Sigmoid colon (tissue), 7 donors: ENCODE results near the gene MARS1. TPM values are rescaled to one million over a fixed set of nuclear protein-coding genes. Genes with fewer than 3 reads are reported as not detected.
A peak's percentile ranks its signal among the peaks of the same experiment; 100 is the strongest.
"Not testable (repeated sequence)": the region's sequence is repeated elsewhere in the genome, so short reads cannot be mapped to it uniquely, and the experiment has no call there.

ENCODE experiments used
- DNase-seq: peaks from one replicate; pipeline ENCODE4 v3.0.0-alpha.2; 2019
- H3K27ac ChIP-seq, 4 donors: fragments of 200-600 bp; sonication (generic); one replicate each; pipeline ENCODE4 v1.5.1; 2016 to 2019; ENCODE audit warnings: mild to moderate bottlenecking in 1 of 4
- H3K27me3 ChIP-seq, 3 donors: fragments of 200-600 bp; sonication (generic); one replicate each; pipeline ENCODE4 v1.5.1; 2019; ENCODE audit warnings: mild to moderate bottlenecking in 1 of 3
- H3K36me3 ChIP-seq, 4 donors: fragments of 200-600 bp; sonication (generic); one replicate each; pipeline ENCODE4 v1.5.1; 2016 to 2019
- H3K4me1 ChIP-seq, 4 donors: fragments of 200-600 bp; sonication (generic); one replicate each; pipeline ENCODE4 v1.5.1; 2017 to 2019
- H3K4me3 ChIP-seq, 4 donors: fragments of 200-600 bp; sonication (generic); one replicate each; pipeline ENCODE4 v1.5.1; 2017 to 2019; ENCODE audit warnings: mild to moderate bottlenecking in 2 of 4, moderate library complexity in 1 of 4
- H3K9me3 ChIP-seq, 4 donors: fragments of 200-600 bp in 3 of 4; sonication (generic) in 3 of 4; one replicate each; pipeline versions ENCODE4 v1.5.1 to v1.6.1; 2013 to 2019
- EP300 ChIP-seq, 4 donors: sonication (generic); formaldehyde crosslinking; IDR thresholded peaks; one replicate each; pipeline ENCODE4 v1.6.1; 2017; ENCODE audit warnings: antibody characterized with exemption in 4 of 4
- POLR2A ChIP-seq, 2 donors: fragments of 450-650 bp; IDR thresholded peaks; one replicate each; pipeline ENCODE4 v1.6.1; 2016; ENCODE audit warnings: antibody characterized with exemption in 2 of 2, mild to moderate bottlenecking in 2 of 2, moderate library complexity in 2 of 2
- POLR2AphosphoS5 ChIP-seq, 4 donors: sonication (generic); formaldehyde crosslinking; IDR thresholded peaks; one replicate each; pipeline ENCODE4 v1.6.1; 2017; ENCODE audit warnings: antibody characterized with exemption in 4 of 4
- WGBS, 2 donors: extraction: QIAGEN DNeasy Blood & Tissue Kit; methylation state at CpG; one replicate each; pipeline ENCODE4 v1.1.7; 2013; 5-methylcytosine and 5-hydroxymethylcytosine counted together
- intact Hi-C: fragments of 100-400 bp; cut with DNase I; formaldehyde crosslinking; loops from one replicate; pipeline ENCODE4 v1.15.1; 2023
- polyA plus RNA-seq, 3 donors: library from polyadenylated mRNA; stranded (reverse); fragments of 200-250 nt; gene quantifications; one replicate each; pipeline ENCODE4 v1.2.3, GENCODE V29; 2013
- total RNA-seq, 4 donors: library from RNA; depleted of rRNA; stranded (reverse); fragments of >200 nt; gene quantifications; one replicate each; pipeline ENCODE4 v1.1.0, GENCODE V29; 2016
- TF ChIP-seq, protein P1 (sequence below), 4 experiments: fragments of 450-650 bp in 3 of 4; fragments of 200-600 bp in 1 of 4; IDR thresholded peaks; one replicate each; pipeline ENCODE4 v1.5.1; 2016 to 2019; ENCODE audit warnings: antibody characterized with exemption in 4 of 4, mild to moderate bottlenecking in 3 of 4, moderate library complexity in 2 of 4
- donor health status: healthy with polysubstance abuse.
- donor health status: Bipolar disorder and iron deficiency.
- donor health status: healthy.

MARS1 gene
- total and polyA plus RNA-seq, 7 donors, result 22.9 to 86.2 (median 51.5) TPM

DNA sequence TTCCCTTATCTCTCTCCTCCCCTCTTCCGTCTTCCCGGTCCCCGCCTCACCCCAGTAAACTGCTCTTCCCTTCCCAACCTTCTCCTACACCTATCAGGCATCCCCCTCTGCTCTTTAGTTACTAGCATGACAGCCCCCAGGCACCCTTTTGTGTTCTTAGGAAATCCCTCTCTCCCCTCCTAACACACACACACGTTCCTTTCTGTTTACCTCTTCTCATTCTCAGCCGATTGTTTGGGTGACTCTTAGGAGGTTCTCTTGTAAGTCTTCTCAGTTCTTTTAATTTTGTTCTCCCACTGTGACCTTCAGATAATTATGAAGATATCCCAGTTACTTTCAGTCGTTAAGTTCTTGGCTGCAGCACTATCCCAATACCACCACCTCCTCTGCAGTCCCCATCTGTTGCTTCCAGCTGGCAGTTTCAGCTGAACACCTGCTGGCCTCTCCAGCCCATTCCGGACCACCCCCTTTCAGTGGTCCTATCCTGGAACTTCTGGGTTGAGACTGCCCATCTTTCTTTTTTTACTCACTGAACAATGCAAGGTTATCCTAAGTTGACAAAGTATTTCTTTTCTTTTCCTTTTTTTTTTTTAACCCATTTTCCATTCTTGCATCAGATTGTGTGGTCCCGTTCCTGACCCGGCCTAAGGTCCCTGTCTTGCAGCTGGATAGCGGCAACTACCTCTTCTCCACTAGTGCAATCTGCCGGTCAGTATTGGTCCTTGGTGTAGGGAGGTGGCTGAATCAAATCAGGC, 711 bp downstream of the MARS1 start:
- 28 to 35% methylated on average over 11 of the region's 11 CpGs for WGBS, 2 donors
- DNase-seq, result no peak
- Histone ChIP-seq H3K36me3 (peaks cover 19 to 40% (median 22%) of the 10 kb centered on the region in 4 donors), H3K4me3 (peak overlapping the region; percentile 80 to 97 (median 92)), H3K27me3 (no peaks in the 10 kb centered on the region), H3K9me3 (no peaks in the 10 kb centered on the region), H3K4me1 (peaks cover 0 to 22% (median 13%) of the 10 kb centered on the region in 4 donors), H3K27ac (peak overlapping the region; percentile 81 to 87 (median 86))
- intact Hi-C loops, result loop anchor here (5.0 kb wide), 1 partner anchor 34 kb away; the partner anchor contains the start of genes DDIT3 and MBD6
- TF ChIP-seq, protein P1, sequence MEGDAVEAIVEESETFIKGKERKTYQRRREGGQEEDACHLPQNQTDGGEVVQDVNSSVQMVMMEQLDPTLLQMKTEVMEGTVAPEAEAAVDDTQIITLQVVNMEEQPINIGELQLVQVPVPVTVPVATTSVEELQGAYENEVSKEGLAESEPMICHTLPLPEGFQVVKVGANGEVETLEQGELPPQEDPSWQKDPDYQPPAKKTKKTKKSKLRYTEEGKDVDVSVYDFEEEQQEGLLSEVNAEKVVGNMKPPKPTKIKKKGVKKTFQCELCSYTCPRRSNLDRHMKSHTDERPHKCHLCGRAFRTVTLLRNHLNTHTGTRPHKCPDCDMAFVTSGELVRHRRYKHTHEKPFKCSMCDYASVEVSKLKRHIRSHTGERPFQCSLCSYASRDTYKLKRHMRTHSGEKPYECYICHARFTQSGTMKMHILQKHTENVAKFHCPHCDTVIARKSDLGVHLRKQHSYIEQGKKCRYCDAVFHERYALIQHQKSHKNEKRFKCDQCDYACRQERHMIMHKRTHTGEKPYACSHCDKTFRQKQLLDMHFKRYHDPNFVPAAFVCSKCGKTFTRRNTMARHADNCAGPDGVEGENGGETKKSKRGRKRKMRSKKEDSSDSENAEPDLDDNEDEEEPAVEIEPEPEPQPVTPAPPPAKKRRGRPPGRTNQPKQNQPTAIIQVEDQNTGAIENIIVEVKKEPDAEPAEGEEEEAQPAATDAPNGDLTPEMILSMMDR (IDR thresholded peaks at IDR 0.05), result no peak
- no peak for TF ChIP-seq POLR2AphosphoS5 (IDR thresholded peaks at IDR 0.05)
- TF ChIP-seq POLR2A (IDR thresholded peaks at IDR 0.05), result no peak
- TF ChIP-seq EP300 (IDR thresholded peaks at IDR 0.05), result no peak

DNA sequence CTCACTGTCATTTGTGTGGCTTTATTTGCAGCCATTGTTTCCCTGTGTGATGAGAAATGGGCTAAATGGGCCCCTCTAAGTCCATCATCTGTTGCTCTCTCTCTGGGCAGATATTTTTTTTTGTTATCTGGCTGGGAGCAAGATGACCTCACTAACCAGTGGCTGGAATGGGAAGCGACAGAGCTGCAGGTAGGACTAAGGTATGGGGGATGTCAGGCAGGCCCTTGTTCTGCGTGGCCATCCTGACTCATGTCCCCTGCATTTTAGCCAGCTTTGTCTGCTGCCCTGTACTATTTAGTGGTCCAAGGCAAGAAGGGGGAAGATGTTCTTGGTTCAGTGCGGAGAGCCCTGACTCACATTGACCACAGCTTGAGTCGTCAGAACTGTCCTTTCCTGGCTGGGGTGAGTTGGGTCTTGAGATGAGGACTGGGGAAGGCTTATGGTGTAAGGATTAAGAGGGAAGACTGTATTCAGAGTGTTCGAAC, 1.3 kb downstream of the MARS1 start:
- H3K27ac ChIP-seq, result peak overlapping the region in 1 of 4 donors; percentile 87
- no peak for TF ChIP-seq POLR2AphosphoS5 (IDR thresholded peaks at IDR 0.05)
- no peak for TF ChIP-seq POLR2A (IDR thresholded peaks at IDR 0.05)
- TF ChIP-seq, protein P1 (IDR thresholded peaks at IDR 0.05), result no peak
- no peak for TF ChIP-seq EP300 (IDR thresholded peaks at IDR 0.05)
- no peaks in the 10 kb centered on the region for H3K27me3 ChIP-seq
- peaks cover 19 to 44% (median 22%) of the 10 kb centered on the region in 4 donors for H3K36me3 ChIP-seq
- intact Hi-C loops, result loop anchor here (5.0 kb wide), 1 partner anchor 33 kb away; the partner anchor contains the start of genes DDIT3 and MBD6
- no peak for DNase-seq
- WGBS, 2 donors, result 90 to 91% methylated on average over 5 of the region's 5 CpGs
- peak overlapping the region in 2 of 4 donors; percentile 80 to 97 for H3K4me3 ChIP-seq
- peaks cover 0 to 22% (median 13%) of the 10 kb centered on the region in 4 donors for H3K4me1 ChIP-seq
- no peaks in the 10 kb centered on the region for H3K9me3 ChIP-seq

DNA sequence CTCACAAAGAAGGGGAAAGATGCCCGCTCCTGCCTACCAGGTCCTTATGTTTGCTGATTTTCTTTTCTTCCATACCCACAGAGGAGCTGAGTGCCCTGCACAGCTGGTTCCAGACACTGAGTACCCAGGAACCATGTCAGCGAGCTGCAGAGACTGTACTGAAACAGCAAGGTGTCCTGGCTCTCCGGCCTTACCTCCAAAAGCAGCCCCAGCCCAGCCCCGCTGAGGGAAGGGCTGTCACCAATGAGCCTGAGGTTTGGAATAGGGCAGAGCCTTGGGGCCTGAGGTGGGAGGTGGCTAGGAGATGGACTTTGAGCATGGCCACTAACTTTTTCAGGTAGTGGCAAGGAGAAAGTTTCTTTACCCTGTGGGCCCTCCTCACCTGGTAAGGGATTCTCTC, 2.3 kb downstream of the MARS1 start:
- Histone ChIP-seq H3K9me3 (no peaks in the 10 kb centered on the region), H3K4me3 (no peak overlapping the region), H3K27ac (no peak overlapping the region), H3K27me3 (no peaks in the 10 kb centered on the region), H3K4me1 (peaks cover 0 to 22% (median 13%) of the 10 kb centered on the region in 4 donors), H3K36me3 (peaks cover 19 to 48% (median 22%) of the 10 kb centered on the region in 4 donors)
- TF ChIP-seq EP300 (IDR thresholded peaks at IDR 0.05) (no peak), POLR2AphosphoS5 (IDR thresholded peaks at IDR 0.05) (no peak), POLR2A (IDR thresholded peaks at IDR 0.05) (no peak)
- TF ChIP-seq, protein P1 (IDR thresholded peaks at IDR 0.05), result no peak
- no peak for DNase-seq
- intact Hi-C loops, result no loop called here
- 97 to 98% methylated on average over 4 of the region's 4 CpGs for WGBS, 2 donors

DNA sequence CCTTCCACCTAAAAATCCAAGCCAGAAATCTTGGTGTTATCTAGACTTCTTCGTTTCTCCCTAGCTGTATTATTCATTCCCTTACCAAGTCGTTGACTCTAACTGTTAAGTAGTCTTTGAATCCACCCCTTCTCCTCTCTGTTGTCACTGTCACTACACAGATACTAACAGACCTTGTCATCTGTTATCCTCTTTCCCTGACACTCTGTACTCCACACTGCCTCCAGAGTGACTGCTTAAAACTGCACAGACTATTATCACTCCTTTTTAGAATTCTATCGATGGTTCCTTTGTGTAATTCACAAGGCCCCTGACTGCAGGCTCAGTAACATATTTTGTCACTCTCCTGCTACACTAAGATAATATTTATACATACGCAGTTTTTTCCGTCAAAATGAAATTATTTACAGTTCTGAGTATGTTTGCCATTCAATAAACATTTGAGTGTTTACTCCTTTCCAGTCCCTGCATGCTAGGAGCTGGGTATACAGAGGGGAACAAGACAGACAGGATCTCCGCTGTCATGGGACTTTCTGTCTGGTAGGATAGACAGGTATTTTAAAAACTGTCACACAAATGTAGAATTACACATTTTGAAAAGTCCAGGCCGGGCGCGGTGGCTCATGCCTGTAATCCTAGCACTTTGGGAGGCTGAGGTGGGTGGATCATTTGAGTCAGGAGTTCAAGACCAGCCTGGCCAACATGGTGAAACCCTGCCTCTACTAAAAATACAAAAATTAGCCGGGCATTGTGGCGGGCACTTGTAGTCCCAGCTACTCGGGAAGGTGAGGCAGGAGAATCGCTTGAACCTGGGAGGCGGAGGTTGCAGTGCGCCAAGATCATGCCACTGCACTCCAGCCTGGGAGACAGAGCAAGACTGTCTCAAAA, 3.8 kb downstream of the MARS1 start:
- DNase-seq, result no peak
- H3K4me1 ChIP-seq, result peaks cover 0 to 22% (median 13%) of the 10 kb centered on the region in 4 donors
- TF ChIP-seq POLR2AphosphoS5 (IDR thresholded peaks at IDR 0.05), result no peak
- no peak for TF ChIP-seq POLR2A (IDR thresholded peaks at IDR 0.05)
- TF ChIP-seq, protein P1 (IDR thresholded peaks at IDR 0.05), result no peak
- no peak for TF ChIP-seq EP300 (IDR thresholded peaks at IDR 0.05)
- no peak overlapping the region for H3K27ac ChIP-seq
- H3K27me3 ChIP-seq, result no peaks in the 10 kb centered on the region
- no peak overlapping the region for H3K4me3 ChIP-seq
- H3K36me3 ChIP-seq, result peaks cover 19 to 62% (median 22%) of the 10 kb centered on the region in 4 donors
- intact Hi-C loops, result no loop called here
- H3K9me3 ChIP-seq, result no peaks in the 10 kb centered on the region
- WGBS, 2 donors, result 91 to 92% methylated on average over 15 of the region's 15 CpGs

DNA sequence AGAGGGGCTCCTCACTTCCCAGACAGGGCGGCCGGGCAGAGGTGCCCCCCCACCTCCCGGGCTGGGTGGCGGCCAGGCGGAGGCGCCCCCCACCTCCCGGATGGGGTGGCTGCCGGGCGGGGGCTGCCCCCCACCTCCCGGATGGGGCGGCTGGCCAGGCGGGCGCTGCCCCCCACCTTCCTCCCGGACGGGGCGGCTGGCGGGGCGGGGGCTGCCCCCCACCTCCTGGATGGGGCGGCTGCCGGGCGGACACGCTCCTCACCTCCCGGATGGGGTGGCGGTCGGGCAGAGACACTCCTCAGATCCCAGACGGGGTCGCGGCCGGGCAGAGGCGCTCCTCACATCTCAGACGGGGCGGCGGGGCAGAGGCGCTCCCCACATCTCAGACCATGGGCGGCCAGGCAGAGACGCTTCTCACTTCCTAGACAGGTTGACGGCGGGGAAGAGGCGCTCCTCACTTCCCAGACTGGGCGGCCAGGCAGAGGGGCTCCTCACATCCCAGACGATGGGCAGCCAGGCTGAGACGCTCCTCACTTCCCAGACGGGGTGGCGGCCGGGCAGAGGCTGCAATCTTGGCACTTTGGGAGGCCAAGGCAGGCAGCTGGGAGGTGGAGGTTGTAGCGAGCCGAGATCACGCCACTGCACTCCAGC, 7.3 kb downstream of the MARS1 start:
- H3K27ac ChIP-seq, H3K9me3 ChIP-seq, H3K4me3 ChIP-seq, DNase-seq, intact Hi-C loops, H3K27me3 ChIP-seq, H3K4me1 ChIP-seq: not testable (repeated sequence)
- H3K36me3 ChIP-seq, result peaks cover 24 to 85% (median 36%) of the 10 kb centered on the region in 4 donors
- 97% methylated on average over 45 of the region's 48 CpGs for WGBS, 2 donors
